GM12878 (cell line): Measurements from ENCODE around the gene IFITM2. TPM values are rescaled to one million over a fixed set of nuclear protein-coding genes. Genes with fewer than 3 reads are reported as not detected.

Experiments
- BCL3 ChIP-seq: IDR thresholded peaks from 2 replicates; pipeline ENCODE4 v1.6.1; 2011; ENCODE audit warnings: borderline replicate concordance, low read depth, mild to moderate bottlenecking, moderate library complexity, low read length; ENCODE audit not compliant: insufficient read depth, poor library complexity, severe bottlenecking
- CBX5 ChIP-seq: sonication (generic); IDR thresholded peaks from 2 replicates; pipeline ENCODE4 v1.6.1; 2016; ENCODE audit warnings: low read depth, moderate library complexity, mild to moderate bottlenecking, inconsistent platforms
- CHD2 ChIP-seq: IDR thresholded peaks from 2 replicates; pipeline ENCODE4 v1.6.1; 2011; ENCODE audit warnings: low read depth, low read length, improper control_type of control experiment, borderline replicate concordance
- IRF5 ChIP-seq: fragments of 450-650 bp; IDR thresholded peaks from 2 replicates; pipeline ENCODE4 v1.6.1; 2017; ENCODE audit warnings: borderline replicate concordance
- JUNB ChIP-seq: IDR thresholded peaks from 2 replicates; pipeline ENCODE4 v1.6.1; 2016; ENCODE audit warnings: antibody characterized with exemption, mild to moderate bottlenecking
- MAX ChIP-seq: IDR thresholded peaks from 2 replicates; pipeline ENCODE4 v1.6.1; 2012; ENCODE audit warnings: low read depth, low read length, improper control_type of control experiment
- POU2F2 ChIP-seq: IDR thresholded peaks from 3 replicates; pipeline ENCODE4 v1.6.1; 2011; ENCODE audit warnings: low read depth, mild to moderate bottlenecking, low read length, borderline replicate concordance
- PRDM15 ChIP-seq: fragments of 450-650 bp; formaldehyde crosslinking; IDR thresholded peaks from 2 replicates; pipeline ENCODE4 v1.4.0; 2020; ENCODE audit warnings: mild to moderate bottlenecking, moderate library complexity
- RELA ChIP-seq: fragments of 450-650 bp; IDR thresholded peaks from 2 replicates; pipeline ENCODE4 v1.8.0; 2014; ENCODE audit warnings: borderline replicate concordance; ENCODE audit not compliant: partially characterized antibody
- SUPT20H ChIP-seq: IDR thresholded peaks from 2 replicates; pipeline ENCODE4 v1.6.1; 2011; ENCODE audit warnings: low read depth, mild to moderate bottlenecking, low read length, moderate library complexity, borderline replicate concordance; ENCODE audit not compliant: control insufficient read depth
- ZBTB40 ChIP-seq: fragments of 450-650 bp; IDR thresholded peaks from 2 replicates; pipeline ENCODE4 v1.6.1; 2016; ENCODE audit warnings: mild to moderate bottlenecking, moderate library complexity, borderline replicate concordance
- ZNF24 ChIP-seq: fragments of 450-650 bp; IDR thresholded peaks from 2 replicates; pipeline ENCODE4 v1.6.1; 2017; ENCODE audit warnings: antibody characterized with exemption, mild to moderate bottlenecking
- polyA plus RNA-seq, 11 experiments: library from polyadenylated mRNA; depleted of rRNA in 4 of 11; unstranded in 6 of 11; stranded (reverse) in 5 of 11; fragments of >200 nt; fragmentation: Nextera tagmentation in 4 of 11; fragmentation: Illumina TruSeq in 1 of 11; extraction: Ambion mirVana in 4 of 11; extraction: Trizol in 1 of 11; gene quantifications; 1 replicate in 1 of 11; 2 replicates in 10 of 11; pipeline versions ENCODE4 v1.2.1 to v1.2.3, GENCODE V29; 2011 to 2016; ENCODE audit warnings: inconsistent platforms in 2 of 11, missing spikeins in 2 of 11, low read depth in 1 of 11
- total RNA-seq, 4 experiments: library from RNA; depleted of rRNA in 3 of 4; stranded (reverse); fragments of >200 nt in 3 of 4; fragmentation: Illumina TruSeq in 1 of 4; extraction: Trizol in 1 of 4; gene quantifications; 2 replicates each; pipeline versions ENCODE4 v1.2.1 to v1.2.3, GENCODE V29; 2013 to 2021
- TF ChIP-seq, protein P1 (sequence below): IDR thresholded peaks from 2 replicates; pipeline ENCODE4 v1.6.1; 2011; ENCODE audit warnings: mild to moderate bottlenecking, low read depth, low read length, moderate library complexity; ENCODE audit not compliant: insufficient replicate concordance

IFITM2 gene
- total and polyA plus RNA-seq, 10 of the 15 experiments (the other 5 are each of a cell fraction or from before 2014, with no cell fraction given) = 116 to 3,672 (median 724) TPM

- no peak for TF ChIP-seq IRF5
- peak; percentile 50; the same call in 1 of the 2 replicates for TF ChIP-seq ZBTB40
- TF ChIP-seq RELA = peak; percentile 87
- no peak for TF ChIP-seq CBX5
- TF ChIP-seq PRDM15 (CRISPR knock-in tag) = no peak; the same call in 1 of the 2 replicates
- TF ChIP-seq BCL3 = peak; percentile 37
- peak; percentile 87 for TF ChIP-seq MAX
- TF ChIP-seq, protein P1, sequence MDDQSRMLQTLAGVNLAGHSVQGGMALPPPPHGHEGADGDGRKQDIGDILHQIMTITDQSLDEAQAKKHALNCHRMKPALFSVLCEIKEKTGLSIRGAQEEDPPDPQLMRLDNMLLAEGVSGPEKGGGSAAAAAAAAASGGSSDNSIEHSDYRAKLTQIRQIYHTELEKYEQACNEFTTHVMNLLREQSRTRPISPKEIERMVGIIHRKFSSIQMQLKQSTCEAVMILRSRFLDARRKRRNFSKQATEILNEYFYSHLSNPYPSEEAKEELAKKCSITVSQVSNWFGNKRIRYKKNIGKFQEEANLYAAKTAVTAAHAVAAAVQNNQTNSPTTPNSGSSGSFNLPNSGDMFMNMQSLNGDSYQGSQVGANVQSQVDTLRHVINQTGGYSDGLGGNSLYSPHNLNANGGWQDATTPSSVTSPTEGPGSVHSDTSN = no peak
- no peak for TF ChIP-seq ZNF24
- TF ChIP-seq SUPT20H = no peak
- TF ChIP-seq CHD2 = peak; percentile 68
- TF ChIP-seq JUNB = peak; percentile 54
- TF ChIP-seq POU2F2 = peak; percentile 55; the same call in 1 of the 3 replicates
These were observed 19.4 kb downstream of the IFITM2 start (continued) for GRCh38 chr11:326842-327580.
